Stimulated activated CD8-positive, alpha-beta memory T cell treated with anti-CD3 and anti-CD28 coated beads, Interleukin-2, amount 100 ng/mL, for 48 hours (primary cell): ENCODE data around the gene TUFT1.
"Not testable (repeated sequence)": the region's sequence is repeated elsewhere in the genome, so short reads cannot be mapped to it uniquely, and the experiment has no call there.

ENCODE experiments used
- DNase-seq, 2 donors: peaks; one replicate each; pipeline ENCODE4 v3.0.0-alpha.2; 2020; ENCODE audit warnings: low read depth in 2 of 2

The TUFT1 gene

GRCh38 chr1:151579436-151580225, 39.5 kb downstream of the TUFT1 start:
- no peak for DNase-seq

GRCh38 chr1:151581451-151581850, 41.3 kb downstream of the TUFT1 start:
- DNase-seq: no peak

GRCh38 chr1:151581921-151582320, 41.8 kb downstream of the TUFT1 start:
- no peak for DNase-seq

GRCh38 chr1:151583796-151584195, 43.7 kb downstream of the TUFT1 start:
- DNase-seq: no peak

- no peak for DNase-seq
Measured at GRCh38 chr1:151584278-151584677, 44.2 kb downstream of the TUFT1 start.

DNA sequence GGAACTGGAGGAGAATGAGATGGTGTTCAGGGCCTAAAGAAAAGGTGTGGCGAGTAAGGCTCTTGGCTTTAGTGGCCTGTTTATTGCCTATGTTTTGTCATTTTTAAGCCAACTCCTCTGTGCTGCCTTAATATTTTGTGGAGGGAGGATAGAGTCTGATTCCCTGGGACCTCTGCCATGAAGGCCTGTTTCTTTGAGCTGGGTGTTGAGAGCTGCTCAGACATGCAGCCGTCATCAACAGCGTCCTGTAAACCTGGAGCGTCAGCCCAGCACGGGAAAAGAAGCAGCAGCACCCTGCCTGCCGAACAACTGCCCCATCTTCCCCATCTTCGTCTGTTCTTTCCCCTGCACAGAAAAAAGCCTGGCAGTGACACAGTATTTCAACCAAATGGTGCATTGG, 44.7 kb downstream of the TUFT1 start:
- DNase-seq: no peak

DNA sequence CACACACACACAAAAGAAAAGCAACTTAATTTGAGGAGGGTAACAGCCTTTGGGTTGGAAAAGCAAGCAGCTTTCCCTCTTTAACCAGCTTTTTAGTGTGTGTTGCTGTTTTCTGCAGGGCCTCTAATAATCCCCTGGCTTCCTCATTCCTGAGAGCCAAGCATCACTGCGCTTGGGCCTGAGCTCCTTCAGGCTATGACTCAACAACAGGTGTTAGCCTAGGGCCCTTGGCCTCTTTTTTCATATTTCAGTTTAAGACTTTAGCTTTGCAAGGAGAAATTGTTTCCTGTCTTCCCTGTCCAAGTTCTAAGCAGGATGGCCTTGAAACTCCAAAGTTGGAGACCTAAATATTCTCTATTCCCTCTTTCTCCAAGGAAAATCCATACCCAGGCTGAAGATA, 45.5 kb downstream of the TUFT1 start:
- DNase-seq: no peak

GRCh38 chr1:151590961-151591360, 50.9 kb downstream of the TUFT1 start:
- DNase-seq: no peak

- DNase-seq: no peak
Measured at GRCh38 chr1:151593730-151594129, 53.6 kb downstream of the TUFT1 start.

DNA sequence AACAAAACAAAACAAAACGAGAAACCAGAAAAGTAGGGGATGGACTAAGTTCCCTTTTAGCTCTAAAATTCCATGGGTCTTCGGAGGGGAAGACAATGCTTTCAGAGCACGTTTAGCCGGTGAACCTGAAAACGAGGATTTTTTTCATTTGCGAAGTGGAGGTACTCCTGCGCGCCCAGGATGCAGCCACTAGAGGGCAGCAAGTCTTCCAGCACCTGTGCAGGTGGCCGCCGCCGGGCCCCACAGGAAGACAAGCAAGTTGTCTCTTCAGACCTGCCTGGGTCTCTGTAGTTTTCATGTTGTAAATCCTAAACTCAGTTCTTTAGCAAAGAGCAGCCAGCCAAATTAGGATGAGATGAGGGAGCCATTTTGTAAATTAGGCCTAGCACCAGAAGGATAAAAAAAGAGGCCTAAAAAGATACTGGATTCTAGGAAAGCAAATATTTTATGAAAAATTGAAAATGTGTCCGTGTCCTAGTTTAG, 54.1 kb downstream of the TUFT1 start:
- peak; percentile 74 to 78 for DNase-seq

GRCh38 chr1:151596166-151596953, 56.3 kb downstream of the TUFT1 start:
- no peak for DNase-seq

DNA sequence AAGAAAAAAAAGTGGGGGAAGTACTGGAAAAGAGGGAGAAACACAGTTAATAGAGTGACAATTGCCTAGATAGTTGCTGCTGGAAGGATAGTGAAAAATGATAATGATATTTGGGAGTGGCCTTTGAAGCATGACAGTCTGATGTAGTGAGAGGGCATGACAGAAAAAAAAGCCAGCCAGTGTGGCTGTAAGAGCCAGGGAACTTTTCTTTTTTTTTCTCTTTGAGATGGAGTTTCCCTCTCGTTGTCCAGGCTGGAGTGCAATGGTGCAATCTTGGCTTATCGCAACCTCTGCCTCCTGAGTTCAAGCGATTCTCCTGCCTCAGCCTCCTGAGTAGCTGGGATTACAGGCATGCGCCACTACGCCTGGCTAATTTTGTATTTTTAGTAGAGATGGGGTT, 62.4 kb downstream of the TUFT1 start:
- DNase-seq: not testable (repeated sequence)

DNA sequence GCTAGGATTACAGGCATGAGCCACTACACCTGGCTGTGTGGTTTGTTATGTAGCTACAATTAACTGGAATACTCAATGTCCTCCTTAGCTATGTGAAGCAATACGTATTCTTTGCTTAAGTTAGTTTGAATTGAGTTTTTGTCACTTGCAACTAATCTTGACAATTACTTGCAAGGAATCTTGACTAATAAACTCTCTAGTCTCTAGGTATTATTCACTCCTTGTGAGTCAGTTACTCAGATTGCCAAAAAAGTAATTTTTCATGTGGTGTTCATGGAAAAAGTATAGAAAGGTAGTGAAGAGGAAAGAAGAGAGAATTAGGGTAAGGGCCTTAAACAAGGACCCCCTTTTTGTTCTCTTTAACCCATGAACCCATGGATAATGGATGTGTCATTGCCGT, 64.2 kb downstream of the TUFT1 start:
- no peak for DNase-seq

DNA sequence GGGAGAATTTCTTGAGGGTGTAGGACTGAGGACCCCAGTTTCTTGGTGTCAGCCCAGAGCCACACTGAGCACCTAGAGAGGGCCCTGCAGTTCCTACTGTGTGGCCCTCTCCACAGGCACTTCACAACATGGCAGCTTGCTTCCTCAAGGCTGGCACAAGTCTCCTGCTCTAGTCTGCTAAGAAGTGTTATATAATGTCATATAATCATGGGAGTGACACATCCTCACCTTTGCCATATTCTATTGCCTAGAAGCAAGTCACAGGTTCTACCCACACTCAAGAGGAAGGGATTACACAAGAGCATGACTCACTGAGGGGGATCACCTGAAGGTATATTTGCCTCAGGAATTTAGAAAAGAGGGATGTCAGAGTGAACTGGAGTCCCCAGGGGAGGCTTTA, 66.3 kb downstream of the TUFT1 start:
- no peak for DNase-seq

GRCh38 chr1:151606857-151607256, 66.7 kb downstream of the TUFT1 start:
- DNase-seq: no peak

GRCh38 chr1:151610142-151610541, 70.0 kb downstream of the TUFT1 start:
- no peak for DNase-seq

DNA sequence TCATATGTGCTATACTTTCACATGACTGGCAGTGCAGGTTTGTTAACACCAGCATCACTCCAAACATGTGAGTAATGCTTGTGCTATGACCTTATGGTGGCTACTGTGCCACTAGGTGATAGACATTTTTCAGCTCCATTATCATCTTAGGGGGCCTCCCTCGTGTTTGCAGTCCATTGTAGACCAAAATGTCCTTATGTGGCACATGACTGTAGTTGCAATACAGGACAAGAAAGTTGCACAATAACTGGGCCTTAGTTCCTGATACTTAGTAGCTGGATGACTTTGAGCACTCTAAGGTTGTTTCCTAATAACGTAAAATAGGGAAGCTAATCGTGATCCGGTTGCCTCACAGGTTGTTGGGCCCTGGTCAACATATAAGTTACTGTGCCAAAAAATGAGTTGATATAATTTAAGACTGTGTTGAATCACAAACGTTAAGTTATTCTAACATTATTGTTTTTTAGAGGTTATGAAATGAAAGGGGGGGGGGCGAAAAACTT, 71.2 kb downstream of the TUFT1 start:
- no peak for DNase-seq

DNA sequence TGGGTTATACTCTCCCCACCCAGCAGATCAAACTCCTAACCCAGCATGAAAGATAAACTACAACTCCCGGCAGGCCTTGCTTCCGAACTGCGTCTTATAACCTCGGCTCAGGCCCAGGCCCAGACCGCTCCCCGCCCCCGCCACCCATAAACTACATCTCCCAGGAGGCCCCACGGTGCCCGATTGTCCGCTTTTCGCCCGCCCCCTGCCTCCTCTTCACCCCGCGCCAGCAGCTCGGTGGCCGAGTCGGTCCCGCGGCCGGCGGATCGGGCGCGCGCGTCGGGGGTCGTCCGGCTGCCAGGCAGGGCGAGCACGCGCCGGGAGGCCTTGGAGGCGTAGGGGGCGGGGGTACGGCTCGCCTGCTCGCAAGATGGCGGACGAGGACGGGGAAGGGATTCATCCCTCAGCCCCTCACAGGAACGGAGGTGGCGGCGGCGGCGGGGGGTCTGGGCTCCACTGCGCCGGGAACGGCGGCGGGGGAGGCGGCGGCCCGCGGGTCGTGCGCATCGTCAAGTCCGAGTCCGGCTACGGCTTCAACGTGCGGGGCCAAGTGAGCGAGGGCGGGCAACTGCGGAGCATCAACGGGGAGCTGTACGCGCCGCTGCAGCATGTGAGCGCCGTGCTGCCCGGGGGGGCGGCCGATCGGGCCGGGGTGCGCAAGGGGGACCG, 71.9 kb downstream of the TUFT1 start, which contains the start of gene SNX27:
SNX27 (plus strand) TSS at position 219 of the 669 bp plus-strand sequence; CDS start at position 371, 152 bp downstream.
- peak; percentile 75 to 81 for DNase-seq

DNA sequence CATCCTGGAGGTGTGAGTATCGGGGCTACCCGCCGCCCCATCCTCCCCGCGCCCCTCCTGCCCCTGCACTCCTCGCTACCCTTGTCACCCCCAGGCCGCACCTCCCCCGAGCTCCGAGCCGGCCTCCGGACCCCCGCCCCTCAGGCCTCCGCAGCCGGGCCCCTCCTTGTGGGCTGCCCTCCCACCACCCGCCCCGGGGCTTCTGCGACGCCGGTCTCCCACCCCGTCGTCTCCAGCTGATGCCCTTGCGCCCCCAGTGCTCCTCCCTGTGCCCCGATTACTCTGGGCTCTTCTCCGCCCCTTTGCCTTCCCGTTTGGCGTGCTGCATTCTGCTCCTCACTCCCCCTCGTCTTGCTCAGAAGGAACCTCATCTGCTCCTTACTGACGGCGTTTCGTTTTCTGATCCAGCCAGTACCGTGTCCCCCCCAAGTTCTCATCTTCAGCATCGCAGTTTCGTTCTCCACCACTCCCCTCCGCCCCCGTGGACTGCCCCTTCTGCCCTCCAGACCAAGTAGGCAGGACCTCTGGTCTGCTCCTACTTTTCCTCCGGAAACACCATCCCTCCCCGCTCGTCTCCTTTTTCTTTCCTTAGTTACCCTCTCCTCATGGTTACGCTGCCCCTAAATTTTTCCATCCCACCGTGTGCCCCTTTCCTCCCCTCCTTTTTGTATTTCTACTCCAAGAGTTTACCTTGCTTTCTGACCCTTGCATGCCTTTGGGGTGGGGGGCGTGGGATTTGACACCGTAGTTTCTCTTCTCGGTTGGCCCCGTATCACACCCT, 72.6 kb downstream of the TUFT1 start:
- peak; percentile 7 to 12 for DNase-seq

DNA sequence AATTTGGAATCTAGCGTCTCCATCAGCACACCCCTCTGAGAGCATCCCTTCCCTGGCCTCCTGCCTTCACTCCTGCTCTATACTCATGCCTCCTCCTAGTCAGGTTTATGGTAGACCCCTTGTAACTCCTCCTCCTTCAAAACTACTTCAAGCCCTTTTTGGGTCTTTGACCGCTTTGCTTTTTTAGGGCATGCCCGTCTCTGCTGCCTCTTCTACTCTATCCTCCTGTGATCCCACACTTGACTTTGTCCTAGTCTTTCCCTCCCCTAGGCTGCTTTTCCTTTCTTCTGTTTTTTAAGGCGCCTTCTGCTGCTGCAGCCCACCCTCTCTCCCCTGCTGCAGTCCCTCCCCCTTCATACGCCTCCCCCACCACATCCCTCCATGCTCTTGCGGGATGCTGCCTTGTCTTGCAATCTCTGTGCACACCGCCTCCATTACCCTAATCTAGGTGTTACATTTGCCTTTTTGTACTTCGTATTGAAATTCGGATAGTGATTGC, 73.2 kb downstream of the TUFT1 start:
- no peak for DNase-seq
